ENCODE data around the gene SLC2A6.
"Not testable (repeated sequence)": the region's sequence is repeated elsewhere in the genome, so short reads cannot be mapped to it uniquely, and the experiment has no call there.

The SLC2A6 gene

DNA sequence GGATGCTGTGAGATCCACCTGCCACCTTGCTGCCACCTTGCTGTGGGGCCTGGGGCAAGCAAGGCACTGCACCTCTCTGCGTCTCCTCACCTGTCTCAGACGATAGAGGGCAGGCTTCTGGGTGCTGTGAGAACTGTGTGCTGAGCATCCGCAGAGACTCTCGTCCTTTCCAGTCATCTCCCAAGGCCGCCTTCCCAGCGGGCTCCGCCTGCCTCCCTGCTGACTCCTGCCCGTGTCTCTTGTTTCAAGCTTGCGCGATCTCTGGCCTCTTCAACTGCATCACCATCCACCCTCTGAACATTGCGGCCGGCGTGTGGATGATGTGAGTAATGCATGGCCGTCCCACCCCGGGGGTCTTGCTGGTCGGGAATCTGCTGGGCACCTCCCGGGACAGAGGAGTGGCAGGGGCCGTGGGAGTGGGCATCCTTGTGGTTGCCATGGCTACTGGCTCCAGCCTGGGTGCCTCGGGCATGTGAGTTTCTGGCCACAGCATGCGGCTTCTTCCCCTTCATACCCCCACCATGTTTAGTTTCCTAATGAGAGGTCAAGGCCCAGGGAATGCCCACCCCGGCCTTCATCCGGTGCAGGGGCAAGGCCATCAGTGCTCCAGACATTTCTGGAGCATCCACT, 15.6 kb downstream of the SLC2A6 start:
- DNase-seq (ENCODE audit: low read depth in 2 of 2), result no peak

DNA sequence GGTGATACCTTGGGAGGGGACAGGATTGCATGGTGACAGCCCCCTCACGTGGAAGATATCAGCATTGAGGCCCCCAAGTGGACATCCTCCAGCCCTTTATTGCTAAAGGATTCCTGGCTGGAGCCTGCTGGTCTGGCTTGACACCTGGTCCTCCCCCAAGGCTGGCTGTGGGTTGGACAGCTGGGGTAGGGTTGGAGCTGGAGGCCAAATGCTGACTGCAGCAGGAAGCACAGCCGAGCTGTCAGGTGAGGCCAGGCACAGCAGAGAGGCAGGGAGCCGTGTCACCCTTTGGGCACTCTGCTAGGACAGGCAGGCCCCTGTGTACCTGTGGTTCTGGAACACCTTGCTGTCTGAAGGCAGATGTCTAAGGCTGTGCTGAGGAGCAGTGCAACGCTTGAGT, 16.9 kb downstream of the SLC2A6 start:
- no peak for DNase-seq (ENCODE audit: low read depth in 2 of 2)

DNA sequence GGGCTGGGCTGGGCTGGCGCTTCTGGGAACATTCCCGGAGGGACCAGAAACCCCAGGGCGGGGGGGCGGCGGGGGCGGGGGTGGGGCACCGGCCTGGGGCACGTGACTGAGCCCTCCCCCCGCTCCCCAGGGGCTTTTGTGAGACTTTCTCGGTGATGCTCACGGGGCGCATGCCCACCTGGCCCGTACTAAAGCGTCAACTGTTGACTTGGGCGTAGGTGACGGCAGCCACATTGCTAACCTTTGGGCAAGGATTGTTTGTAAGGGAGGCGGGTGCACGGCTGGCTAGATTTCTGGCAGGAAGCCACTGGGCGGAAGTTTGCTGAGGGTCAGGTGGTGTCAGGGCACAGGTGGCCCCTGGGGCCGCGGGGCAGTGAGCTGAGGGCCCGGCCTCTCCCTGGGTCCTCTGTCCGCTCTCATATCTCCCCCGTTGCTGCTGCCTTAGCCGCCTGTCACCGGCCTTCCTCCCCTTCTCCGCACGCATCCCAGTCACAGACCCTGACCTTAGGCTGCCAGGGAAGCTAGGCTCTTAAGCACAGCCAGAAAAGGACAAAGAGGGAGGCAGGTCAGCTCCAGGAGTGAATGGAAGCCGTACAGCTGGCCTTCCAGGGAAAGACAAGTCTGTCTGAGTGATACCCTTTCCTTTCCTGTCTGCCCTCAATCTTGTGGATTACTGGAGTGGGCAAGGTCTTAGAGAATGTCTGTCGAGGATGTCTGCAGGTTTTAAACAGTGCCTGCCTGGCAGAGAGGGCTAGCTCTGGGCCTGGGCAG, 18.3 kb downstream of the SLC2A6 start:
- no peak for DNase-seq (ENCODE audit: low read depth in 2 of 2)

DNA sequence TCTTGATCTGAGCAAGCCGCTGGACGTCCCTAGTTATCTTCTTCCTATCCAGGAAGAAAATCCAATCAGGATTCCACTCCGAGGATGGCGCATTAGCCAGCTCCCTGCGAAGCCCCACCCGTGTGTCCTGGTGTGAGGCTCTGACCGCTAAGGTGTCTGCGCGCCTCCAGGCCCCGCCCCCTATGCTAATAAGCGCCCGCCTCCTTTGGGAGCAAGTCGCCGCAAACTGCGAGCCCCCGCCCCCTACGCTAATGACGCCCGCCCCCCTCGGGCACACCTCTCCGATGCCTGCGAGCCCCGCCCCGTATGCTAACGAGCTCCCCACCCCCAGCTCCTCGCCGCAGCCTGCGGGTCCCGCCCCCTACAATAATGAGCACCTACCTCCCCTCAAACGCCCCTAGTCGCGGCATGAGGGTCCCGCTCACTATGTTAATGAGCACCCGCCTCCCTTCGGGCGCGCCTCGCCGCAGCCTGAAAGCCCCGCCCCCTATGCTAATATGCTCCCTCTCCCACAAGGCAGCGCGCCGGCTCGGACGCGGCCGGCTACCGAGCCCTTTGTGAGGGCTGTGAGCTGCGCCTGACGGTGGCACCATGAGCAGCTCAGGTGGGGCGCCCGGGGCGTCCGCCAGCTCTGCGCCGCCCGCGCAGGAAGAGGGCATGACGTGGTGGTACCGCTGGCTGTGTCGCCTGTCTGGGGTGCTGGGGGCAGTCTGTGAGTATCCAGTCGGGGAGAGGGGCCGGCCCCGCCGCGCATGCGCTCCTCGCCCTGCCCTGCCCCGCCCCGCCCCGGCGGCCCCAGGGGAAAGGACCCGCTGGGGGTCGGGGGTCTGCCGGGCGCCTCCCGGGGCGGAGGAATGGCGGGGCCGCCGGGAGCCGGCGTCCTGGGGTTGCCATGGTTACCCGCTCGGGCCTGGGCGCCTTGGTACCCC, 19.2 kb downstream of the SLC2A6 start, which contains the start of gene CACFD1:
Gene CACFD1, plus strand, starts transcription at position 503 of the 929 bp plus-strand sequence. Its CDS starts 89 bp downstream, at position 592.
- peak; percentile 81 to 85 for DNase-seq (ENCODE audit: low read depth in 2 of 2)

DNA sequence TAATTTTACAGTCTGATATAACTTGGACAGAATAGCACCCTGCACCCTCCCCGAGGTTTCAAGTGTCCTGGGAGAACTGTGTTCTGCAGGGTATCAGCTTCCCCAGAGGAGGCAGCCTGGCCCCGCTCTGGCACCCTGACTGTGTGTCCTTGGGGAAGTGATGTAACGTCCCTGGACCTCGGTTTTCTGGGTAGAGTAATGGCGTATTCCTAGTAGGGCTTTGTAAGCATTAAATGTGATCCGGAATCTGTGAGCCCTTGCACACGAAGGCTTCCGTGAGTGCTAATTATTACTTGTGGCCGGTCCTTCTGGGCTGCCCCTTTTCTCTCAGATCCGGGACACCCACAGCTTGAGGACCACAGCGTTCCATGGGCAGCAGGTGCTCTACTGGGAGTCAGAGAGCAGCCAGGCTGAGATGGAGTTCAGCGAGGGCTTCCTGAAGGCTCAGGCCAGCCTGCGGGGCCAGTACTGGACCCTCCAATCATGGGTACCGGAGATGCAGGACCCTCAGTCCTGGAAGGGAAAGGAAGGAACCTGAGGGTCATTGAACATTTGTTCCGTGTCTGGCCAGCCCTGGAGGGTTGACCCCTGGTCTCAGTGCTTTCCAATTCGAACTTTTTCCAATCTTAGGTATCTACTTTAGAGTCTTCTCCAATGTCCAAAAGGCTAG, 20.1 kb downstream of the SLC2A6 start:
- no peak for DNase-seq (ENCODE audit: low read depth in 2 of 2)

DNA sequence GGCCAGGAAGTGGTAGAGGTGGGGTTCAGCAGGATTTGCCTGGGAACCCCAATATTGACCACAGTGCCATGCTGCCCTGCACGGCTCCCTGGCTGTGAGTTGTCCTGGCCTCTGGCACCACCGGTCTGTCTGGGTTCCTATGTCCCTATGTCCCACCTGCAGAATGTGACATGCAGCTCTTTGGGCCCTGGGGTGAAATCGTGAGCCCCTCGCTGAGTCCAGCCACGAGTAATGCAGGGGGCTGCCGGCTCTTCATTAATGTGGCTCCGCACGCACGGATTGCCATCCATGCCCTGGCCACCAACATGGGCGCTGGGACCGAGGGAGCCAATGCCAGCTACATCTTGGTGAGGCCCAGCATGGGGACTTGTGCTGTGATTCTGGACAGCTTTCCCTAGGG, 21.2 kb downstream of the SLC2A6 start:
- DNase-seq (ENCODE audit: low read depth in 2 of 2), result no peak

DNA sequence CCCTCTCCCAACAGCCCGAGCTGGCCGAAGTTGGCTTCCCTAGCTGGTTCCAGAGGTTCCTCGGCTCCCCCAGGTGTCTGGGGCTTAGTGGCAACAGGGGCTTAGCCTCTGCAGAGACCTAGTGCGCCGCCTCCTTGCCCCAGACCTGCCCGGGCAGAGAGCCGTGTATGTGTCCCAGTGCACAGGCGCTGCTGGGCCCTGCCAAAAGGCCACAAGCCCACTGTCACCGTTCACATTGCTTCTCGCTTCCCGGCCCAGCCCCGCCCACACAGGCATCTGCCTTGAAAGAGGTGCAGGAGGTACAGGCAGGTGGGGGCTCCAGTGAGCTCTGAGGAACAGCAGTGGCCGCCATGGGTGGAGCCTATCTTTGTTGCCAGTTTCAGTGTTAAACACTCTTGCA, 21.7 kb downstream of the SLC2A6 start:
- no peak for DNase-seq (ENCODE audit: low read depth in 2 of 2)

DNA sequence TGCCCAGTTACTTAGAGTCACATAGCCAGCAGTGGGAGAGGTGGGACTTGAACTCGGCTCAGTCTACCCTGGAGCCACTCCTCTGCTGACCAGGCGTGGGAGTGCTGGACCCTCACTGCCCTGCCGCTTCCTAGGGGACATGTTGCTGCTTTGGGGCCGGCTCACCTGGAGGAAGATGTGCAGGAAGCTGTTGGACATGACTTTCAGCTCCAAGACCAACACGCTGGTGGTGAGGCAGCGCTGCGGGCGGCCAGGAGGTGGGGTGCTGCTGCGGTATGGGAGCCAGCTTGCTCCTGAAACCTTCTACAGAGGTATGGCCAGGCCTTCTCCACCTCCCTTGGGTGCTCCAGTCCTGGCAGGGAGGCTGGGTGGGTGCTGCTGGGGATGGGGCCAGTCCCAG, 22.5 kb downstream of the SLC2A6 start:
- DNase-seq (ENCODE audit: low read depth in 2 of 2), result no peak

DNA sequence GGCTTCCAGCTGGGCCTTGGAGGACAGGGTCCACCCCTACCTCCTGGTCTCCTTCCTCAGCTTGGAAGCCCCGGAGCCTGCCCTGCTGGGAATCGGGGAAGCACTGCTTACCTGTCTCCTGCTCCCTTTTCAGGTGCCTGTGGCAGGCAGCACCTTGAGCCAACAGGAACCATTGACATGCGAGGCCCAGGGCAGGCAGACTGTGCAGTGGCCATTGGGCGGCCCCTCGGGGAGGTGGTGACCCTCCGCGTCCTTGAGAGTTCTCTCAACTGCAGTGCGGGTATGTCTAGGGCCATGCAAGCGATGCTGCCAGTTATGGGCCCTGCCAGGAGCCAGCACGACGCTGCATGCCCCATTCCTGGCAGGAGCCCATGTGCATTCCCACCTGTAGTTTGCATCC, 23.0 kb downstream of the SLC2A6 start:
- DNase-seq (ENCODE audit: low read depth in 2 of 2), result no peak

DNA sequence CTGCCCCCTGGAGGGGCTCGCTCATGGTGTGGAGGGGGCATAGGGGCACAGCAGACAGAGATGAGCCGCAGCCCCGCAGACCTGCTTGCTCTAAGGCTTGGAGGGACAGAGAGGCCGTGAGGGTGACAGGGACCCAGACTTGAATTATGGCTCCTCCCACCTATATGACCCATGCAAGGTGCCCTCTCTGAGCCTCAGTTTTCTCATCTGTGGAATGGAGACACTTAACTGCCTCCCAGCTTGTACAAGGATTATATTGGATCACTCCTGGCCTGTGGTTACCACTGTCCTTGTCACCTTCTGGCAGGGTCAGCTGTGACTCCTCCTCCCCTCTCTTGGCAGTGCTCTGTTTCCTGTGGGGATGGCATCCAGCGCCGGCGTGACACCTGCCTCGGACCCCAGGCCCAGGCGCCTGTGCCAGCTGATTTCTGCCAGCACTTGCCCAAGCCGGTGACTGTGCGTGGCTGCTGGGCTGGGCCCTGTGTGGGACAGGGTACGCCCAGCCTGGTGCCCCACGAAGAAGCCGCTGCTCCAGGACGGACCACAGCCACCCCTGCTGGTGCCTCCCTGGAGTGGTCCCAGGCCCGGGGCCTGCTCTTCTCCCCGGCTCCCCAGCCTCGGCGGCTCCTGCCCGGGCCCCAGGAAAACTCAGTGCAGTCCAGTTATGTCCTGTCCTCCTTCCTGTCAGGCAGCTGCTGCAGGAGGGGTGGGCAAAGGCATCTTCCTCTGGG, 23.8 kb downstream of the SLC2A6 start:
- no peak for DNase-seq (ENCODE audit: low read depth in 2 of 2)

DNA sequence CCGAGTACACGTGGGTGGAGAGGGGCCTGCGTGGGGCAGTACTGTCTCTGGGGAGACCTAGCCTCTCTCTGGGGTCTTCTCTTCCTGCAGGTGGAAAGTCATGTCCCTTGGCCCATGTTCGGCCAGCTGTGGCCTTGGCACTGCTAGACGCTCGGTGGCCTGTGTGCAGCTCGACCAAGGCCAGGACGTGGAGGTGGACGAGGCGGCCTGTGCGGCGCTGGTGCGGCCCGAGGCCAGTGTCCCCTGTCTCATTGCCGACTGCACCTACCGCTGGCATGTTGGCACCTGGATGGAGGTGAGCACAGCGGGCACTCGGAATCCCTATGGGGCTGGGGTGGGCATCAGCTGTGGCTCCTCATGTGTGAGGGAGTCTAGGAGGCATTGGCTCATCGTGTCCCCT, 24.6 kb downstream of the SLC2A6 start:
- DNase-seq (ENCODE audit: low read depth in 2 of 2), result no peak

DNA sequence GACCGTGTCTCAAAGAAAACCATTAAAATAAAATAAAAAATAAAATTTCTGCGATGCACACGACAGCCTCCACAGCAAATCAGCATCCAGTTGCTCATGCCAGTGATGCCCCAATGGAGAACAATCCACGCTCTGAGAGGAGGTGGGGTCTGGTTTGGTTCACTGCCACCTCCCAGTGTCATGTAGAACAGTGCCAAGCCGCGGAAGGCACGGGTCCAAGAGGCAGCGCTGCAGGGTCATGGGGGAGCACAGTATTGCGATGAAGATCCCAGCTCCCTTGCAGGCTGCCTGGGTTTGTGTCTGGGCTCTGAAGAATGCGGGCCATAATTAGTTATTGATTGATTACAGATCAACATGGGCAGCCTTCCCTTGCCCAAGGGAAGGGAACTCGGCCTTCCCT, 25.2 kb downstream of the SLC2A6 start:
- no peak for DNase-seq (ENCODE audit: low read depth in 2 of 2)

DNA sequence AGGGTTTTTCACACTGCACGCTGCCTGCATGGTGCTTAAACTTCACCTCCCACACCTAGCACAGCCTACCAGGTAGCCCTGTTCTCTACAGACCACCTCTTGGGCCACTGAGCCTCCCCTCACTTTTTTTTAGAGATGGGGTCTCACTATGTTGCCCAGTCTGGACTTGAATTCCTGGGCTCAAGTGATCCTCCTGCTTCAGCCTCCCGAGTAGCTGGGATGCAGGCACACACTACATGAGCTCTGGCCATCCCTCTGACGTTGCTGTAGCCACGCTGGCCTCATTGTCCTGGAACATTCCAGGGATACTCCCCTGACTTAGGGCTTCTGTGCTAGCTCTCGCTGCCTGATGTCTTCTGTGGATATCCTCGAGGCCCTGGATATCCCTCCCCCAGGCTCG, 26.3 kb downstream of the SLC2A6 start:
- DNase-seq (ENCODE audit: low read depth in 2 of 2), result no peak

DNA sequence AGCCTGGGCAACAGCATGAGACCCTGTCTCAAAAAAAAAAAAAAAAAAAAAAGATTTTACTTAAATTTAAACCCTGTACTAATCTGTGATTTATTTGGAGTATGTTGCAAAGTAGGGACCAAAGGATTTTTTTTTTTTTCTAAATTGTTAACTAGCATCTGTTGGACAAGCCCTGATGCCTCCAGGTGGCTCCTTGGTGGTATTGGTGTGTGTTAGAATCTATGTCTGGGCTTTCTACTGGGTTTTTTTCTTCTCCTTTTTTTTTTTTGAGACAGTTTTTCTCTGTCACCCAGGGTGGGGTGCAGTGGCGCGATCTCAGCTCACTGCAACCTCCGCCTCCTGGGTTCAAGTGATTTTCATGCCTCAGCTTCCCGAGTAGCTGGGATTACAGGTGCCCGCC, 27.0 kb downstream of the SLC2A6 start:
- DNase-seq (ENCODE audit: low read depth in 2 of 2), result not testable (repeated sequence)

DNA sequence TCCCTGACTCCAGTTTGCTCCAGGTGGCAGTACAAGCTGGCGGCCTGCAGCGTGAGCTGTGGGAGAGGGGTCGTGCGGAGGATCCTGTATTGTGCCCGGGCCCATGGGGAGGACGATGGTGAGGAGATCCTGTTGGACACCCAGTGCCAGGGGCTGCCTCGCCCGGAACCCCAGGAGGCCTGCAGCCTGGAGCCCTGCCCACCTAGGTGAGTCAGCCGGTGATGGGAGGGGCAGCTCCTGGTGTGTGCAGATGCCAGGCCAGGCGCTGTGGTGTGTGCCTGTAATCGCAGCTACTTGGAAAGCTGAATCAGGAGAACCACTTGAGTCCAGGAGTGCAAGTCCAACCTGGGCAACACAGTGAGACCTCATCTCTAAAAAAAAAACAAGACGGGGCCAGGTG, 29.1 kb downstream of the SLC2A6 start:
- no peak for DNase-seq (ENCODE audit: low read depth in 2 of 2)

DNA sequence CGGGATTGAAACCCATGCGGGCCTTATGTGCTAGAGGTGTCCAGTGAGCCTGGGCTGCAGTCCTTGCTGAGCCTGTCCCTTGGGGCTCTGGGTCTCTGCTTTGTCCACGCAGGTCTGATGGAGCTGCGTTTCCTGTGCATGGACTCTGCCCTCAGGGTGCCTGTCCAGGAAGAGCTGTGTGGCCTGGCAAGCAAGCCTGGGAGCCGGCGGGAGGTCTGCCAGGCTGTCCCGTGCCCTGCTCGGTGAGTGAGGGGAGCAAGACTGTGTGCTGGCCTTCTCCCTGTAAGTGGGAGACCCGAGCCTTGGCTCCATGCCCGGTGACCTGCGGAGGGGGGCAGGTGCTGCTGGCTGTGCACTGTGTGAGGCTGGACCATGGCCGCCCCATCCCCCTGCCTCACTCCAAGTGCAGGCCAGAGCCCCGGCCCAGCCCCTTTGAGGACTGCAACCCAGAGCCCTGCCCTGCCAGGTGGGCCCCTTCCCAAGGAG, 30.4 kb downstream of the SLC2A6 start:
- DNase-seq (ENCODE audit: low read depth in 2 of 2), result no peak

DNA sequence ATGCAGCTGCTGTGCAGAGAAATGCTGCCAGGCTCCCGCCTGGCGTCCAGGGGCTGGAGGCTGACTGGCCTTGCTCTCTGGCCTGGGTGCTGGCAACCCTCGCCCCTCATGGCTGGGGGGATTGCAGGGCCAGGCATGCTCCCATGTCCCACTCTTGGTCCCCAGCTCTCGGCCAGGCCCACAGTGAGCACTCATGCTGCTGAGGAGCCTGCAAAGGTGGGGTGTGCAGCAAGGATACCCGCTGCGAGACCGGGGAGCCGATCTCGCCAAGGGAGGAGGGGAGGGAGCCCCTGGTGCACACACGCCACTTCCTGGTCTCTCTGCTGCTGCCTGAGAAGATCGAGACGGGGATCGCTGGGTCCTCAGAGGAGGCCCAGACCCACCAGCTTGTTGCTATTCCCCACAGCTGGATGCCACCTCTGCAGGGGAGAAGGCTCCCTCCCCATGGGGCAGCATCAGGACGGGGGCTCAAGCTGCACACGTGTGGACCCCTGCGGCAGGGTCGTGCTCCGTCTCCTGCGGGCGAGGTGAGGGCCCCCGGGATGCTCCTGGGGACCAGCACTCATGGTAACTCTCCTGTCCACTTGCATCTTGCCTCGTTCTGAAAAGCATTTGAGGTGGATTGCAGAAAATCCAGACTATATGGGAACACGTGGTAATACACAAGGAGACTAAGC, 33.5 kb downstream of the SLC2A6 start:
- no peak for DNase-seq (ENCODE audit: low read depth in 2 of 2)

DNA sequence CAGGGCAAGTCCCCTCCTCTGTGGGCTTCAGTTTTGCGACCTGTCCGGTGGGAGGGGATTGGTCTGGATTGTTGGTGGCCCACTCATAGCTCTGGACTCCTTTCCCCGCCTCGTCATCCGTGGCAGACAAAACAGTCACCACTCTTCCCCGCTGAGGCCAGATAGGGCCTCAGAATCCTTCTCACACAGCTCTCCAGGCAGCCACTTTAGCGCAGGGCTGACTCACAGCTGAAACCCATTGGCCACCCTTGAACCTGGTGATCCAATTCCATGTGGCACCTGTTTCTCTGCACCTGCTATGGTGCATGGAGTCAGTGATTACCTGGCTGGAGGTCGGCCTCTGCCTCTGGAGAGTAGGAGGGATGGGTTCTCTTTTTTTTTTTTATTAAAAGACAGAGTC, 34.9 kb downstream of the SLC2A6 start:
- no peak for DNase-seq (ENCODE audit: low read depth in 2 of 2)

DNA sequence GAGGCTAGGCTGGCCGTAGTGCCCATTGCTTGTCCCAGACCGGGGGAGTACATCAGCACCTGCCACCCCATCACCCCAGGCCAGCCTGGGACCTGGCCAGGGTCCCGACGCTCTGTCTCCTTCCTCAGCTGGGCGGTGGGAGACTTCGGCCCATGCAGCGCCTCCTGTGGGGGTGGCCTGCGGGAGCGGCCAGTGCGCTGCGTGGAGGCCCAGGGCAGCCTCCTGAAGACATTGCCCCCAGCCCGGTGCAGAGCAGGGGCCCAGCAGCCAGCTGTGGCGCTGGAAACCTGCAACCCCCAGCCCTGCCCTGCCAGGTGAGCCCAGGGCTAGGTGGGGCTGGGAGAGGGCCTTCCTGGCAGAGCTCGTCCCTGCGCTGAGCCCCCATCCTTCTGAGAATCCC, 35.7 kb downstream of the SLC2A6 start:
- DNase-seq (ENCODE audit: low read depth in 2 of 2), result no peak

DNA sequence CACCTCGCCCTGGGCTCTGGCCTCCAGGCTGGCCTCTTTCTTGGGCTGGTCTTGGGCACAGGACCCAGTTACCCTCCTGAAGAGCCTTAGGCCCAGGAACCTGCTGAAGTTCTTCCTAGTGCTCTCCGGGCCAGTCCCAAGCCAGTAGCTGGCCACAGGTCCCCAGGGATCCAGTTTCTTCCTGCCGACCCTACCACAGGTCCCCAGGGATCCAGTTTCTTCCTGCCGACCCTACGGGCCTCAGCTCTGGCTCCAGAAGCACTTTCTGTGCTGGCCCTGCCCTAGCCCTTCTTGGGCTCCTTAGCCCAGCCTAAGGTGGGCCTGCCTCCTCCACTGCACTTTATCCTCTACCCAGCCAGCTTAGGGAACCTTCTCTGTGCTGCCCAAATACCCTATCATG, 37.3 kb downstream of the SLC2A6 start:
- DNase-seq (ENCODE audit: low read depth in 2 of 2), result no peak
